IPS DF 4.7 (cell line): ENCODE data around the gene MACROD2.
"Not testable (repeated sequence)": the region's sequence is repeated elsewhere in the genome, so short reads cannot be mapped to it uniquely, and the experiment has no call there.

Source experiments
- DNase-seq: peaks from one replicate; pipeline ENCODE4 v3.0.0-alpha.2; 2013; ENCODE audit warnings: low spot score; ENCODE audit errors: extremely low read depth

MACROD2 gene

DNA sequence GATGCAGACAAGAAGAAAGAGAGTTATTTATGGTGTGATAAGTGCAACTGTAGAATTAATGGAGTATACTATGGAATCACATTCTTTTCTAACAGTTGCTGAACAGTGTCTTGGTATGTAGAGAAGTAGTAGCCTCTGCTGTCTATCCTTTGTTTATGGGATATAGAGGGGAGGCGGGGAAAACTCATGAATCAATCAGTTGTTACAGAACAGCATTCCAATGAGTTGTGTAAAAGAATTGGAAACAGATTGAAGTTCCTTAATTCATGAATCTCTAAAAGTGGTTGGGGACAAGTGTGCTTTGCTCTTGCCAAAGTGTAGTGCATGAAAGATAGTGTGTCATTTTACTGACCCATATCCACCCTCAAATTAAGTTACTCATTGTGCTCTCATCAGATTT is 264.4 kb downstream of the MACROD2 start:
- DNase-seq: no peak

DNA sequence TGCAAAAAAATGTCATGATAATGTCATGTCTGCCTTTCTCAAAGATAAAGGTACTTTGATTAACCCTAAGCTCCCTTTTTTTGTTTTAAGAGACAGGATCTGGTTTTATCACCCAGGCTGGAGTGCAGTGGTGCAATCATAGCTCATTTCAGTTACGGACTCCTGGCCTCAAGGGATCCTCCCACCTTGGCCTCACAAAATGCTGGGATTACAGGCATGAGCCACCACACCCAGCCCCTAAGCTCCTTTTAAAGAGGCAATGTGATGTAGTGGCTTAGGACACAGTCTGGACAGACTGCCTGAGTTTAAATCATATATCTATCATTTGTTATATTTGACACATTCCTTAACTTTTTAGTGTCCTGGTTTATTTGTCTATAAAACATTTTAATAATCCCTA is 265.1 kb downstream of the MACROD2 start:
- DNase-seq: no peak

DNA sequence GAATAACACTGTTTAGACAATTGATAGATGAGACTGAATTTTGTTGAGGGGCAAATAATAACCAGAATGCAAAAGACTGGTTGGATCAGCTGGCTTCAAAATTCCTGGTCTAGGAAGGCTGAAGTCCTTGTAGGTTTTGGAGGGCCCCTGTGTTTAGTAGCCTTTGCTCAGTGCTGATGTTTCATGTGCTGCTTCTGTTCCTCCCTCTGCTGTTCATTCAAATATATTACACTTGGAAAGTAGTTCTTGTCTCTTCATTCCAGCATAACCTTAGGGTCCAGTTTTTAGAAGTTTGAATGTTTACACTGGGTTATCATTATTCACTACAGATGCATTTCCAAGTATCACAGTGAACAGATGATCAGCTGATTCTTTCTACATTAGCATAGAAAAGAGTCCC is 269.6 kb downstream of the MACROD2 start:
- DNase-seq: no peak

DNA sequence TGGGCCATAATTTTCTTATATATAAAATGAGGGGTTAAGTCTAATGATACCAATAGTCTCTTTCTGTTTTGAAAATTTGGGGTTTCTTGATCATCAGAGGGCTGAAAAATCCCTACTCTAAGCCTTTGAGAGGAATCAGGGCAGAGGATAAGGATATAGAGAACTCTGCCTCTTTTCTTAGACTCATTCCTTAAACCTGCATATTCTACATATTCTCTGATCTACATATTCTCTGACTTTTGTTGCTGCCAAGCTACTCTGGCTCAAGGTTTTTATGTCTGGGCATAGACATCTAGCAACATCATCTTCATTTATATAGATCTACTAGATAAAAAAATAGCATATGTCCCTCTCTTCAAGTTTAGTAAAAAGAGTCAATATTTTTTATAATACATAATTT is 270.9 kb downstream of the MACROD2 start:
- no peak for DNase-seq

DNA sequence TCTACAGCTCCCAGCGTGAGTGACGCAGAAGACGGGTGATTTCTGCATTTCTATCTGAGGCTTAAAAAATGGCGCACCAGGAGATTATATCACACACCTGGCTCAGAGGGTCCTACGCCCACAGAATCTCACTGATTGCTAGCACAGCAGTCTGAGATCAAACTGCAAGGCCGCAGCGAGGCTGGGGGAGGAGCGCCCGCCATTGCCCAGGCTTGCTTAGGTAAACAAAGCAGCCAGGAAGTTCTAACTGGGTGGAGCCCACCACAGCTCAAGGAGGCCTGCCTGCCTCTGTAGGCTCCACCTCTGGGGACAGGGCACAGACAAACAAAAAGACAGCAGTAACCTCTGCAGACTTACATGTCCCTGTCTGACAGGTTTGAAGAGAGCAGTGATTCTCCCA is 275.4 kb downstream of the MACROD2 start:
- DNase-seq: not testable (repeated sequence)

DNA sequence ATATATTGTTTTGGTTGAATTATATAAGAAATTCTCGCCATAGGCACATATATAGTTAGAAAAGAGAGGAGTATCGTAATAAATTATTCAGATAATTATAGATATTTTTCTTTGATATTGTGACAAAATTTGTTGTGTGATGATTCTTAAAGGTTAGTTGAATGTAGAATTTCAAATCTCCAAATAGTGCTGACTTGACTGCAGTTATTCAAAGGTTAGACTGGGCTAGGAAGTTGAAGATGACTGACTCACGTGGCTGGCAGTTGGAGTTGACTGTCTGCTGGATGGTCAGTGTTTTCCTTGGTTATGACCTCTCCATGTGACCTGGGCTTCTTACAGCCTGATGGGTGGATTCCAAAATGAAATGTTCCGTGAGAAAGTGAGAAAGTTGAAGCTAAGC is 286.8 kb downstream of the MACROD2 start:
- DNase-seq: no peak

DNA sequence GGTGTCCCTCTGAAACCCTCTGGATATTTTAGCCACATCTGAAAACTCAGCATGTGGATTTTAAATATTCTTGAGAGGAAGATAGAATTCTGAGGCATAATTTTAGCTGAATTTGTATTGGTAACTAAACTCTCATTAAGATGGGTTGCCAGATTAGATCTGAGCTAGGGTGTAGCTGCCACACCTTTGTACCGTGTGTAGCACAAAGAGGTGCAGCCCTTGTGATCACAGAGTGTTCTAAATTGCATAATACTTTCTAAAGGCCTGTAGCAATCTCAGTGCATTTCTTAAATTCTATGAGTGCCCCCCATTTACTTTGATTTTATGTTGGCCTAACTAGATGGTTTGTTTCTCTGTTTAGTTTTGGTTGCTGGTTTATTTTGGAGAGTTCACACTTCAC is 289.1 kb downstream of the MACROD2 start:
- DNase-seq: no peak

DNA sequence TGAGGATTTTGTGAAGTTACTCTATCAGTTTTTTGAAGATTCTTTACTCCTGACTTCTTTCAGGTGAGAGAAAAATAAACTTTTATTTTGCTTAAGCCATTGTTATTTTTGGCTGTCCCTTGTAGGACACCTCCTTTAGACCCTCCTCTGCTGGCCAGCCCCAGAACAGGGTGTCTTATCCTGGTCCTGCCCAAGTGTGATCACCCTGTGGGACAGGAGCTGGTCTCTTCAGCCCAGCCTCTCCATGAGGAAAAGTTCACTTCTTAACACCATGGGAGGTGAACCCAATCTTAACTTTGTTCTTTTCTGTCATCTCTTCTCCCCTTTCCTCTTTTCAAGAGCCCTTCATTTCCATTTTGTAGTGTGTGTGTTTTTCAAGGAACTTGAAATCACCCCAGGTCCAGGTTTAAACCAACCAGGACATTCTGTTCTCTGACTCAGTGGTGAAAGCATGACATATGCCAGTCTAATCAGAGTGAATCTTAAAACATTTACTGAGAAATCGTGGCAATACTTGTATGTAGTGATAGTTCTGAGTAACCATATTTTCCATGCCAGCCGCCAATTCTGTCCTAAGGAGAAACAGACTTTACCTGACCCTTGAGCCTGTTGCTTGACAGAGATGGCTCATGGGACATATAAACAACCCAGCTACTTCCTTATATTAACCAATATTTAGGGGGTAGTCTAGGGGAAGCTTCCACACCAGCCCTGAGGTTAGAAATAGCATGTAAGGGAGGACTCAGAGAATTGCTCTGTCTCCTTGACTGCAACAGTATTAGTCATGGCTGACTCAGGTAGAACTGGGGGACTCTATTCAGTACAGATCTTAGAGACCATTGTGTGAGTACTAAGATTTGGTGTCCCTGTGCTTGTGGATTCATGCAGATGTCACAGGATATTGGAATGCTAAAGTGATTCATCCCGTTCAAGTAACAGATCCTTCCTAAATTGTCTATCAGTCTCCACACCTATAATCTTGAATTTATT is 293.3 kb downstream of the MACROD2 start:
- DNase-seq: no peak

DNA sequence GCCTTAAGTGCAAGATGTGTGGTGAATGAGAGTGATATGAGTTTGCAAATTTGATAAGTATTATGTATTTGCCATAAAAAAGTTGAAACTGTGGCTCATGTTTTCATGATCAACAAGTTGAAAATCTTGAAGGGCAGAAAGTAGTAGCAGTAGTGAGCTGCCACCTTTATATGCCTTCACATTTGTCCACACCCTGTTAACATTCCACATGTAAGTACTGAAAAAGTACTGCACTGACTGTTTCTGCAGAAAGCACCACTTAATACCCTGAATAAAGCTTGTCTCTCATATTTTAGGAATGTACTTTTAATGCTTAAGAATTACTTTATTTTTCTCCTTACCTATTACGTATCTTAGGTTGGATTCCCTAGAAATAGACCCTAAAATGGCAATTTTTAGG is 296.2 kb downstream of the MACROD2 start:
- DNase-seq: no peak

DNA sequence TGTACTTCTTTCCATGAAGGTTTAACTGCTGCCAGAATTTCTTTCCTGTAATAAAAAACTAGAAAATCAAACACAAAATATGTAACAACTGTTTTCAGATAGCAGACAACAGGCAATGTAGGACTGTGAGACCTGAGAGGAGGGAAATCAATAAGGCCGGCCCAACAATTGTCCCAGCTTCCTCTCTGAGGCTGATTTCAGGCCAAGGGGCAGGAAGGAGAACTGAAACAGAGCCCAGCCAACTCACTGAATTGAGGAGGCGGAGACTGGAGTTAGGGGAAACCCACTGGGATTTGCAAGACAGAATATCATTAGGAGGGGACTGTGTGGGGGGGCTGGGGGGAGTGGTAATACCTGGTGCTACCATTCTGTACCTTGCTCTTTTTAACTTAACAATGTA is 299.9 kb downstream of the MACROD2 start:
- no peak for DNase-seq

DNA sequence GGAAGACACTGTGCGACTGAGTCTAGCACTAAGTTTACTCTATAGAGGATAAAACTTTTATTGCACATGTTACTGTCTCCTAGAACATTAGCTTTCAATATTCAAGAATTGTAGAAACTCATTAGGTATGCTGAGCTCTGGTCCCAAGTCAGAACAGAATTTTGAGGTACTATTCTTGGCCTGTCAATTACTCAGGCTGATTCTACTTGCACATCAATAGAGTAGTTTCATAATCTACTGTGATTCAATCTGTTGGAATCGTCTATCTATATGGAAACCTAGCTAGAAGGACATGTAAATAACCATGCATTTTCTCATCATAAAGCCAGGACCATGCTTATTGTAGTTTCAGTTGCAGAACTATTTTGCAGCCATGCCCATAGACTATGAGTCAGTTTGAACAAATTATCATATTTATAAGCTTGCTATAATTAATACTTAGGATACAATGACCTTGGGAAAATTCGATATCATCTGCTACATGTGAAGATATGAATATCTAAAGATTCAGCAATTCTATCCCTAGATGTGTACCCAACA is 300.5 kb downstream of the MACROD2 start:
- no peak for DNase-seq

DNA sequence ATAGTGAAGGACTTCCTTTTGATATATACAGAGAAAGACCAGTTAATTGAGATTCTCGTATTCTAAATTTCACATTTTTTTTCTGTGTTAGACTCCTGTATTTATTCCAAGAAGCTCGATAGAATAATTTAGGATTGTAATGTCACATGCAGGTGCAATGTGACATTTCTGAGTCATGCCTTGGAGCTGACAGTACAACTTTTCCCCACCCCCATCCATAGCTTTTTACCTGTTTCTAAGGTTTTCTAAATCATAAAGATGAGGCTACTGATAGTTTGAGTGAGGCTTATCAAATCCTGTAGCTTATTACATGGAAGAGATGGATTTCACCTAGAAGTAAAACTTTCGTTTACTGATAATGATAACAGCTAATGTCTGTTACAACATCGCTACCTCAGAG is 304.5 kb downstream of the MACROD2 start:
- DNase-seq: no peak

DNA sequence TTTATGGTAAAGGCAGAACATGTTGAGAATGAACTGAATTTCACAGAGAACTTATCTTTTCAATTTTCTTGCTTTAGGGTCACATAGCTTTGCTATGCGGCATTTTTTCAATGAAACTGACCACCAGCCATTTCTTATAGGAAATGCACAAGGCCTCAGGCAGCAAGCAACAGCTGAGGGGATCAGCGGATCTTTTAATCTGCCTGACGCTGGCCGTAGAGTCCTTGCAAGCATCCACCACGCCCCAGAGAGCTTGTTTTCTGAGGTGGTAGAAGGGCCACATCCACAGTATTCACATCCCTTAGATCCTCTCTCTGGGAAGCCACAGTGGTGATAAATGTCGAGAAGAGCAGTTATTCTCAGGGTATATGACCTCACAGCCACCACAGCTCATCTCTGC is 307.8 kb downstream of the MACROD2 start:
- DNase-seq: no peak

DNA sequence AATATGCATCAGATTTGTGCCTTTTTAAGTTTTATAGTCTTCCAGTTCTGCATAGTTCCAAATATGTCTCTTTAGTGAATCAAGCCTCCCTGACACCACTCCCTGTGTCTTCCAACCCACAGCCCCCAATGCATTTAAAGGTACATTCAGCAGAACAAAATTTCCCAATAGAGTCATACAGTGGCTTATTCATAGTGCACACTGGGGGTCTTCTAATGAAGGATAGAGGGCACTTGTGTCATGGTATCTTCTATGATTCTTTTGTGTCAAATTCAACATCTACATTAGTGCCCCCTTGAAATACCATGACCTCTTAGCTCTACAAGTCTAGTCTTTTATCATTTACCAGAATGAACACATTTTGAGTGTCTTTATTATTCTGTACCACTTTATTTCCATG is 308.3 kb downstream of the MACROD2 start:
- DNase-seq: no peak

DNA sequence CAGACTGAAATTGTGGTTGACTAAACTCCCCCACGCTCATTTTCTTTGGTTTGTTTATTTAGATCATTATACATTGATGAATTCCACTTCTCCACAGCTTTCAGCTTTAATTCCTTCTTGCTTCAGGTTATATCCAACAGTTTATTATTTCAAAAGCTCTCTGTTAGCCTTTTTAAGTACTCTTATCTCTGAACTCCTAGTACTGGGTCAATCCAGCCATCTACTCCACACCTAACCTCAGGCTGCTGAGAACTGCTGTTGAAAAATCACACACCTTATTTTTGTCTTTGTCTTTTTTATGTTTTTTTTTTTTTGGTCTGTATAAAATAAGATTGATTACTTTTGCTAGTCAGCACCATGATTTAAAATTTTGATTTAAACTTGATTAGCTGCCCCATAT is 309.2 kb downstream of the MACROD2 start:
- DNase-seq: no peak

DNA sequence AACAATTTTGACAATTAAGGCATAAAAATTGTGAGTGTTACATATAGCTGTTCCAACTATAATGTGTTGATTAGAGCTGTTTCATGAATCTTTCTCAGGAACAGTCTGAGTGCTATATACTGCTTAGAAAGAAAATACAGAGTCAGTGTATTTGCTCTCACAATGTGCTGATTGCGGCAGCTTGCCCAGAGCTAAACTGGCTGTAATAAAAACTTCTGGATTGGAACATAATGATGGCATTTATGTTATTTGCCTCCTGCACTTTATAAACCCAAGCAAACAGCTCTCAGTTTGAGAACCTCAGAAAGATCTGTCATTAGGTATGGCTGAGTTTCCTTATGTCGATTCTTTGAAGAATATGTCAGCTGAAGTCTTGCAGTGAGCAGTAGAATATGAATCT is 312.6 kb downstream of the MACROD2 start:
- no peak for DNase-seq

DNA sequence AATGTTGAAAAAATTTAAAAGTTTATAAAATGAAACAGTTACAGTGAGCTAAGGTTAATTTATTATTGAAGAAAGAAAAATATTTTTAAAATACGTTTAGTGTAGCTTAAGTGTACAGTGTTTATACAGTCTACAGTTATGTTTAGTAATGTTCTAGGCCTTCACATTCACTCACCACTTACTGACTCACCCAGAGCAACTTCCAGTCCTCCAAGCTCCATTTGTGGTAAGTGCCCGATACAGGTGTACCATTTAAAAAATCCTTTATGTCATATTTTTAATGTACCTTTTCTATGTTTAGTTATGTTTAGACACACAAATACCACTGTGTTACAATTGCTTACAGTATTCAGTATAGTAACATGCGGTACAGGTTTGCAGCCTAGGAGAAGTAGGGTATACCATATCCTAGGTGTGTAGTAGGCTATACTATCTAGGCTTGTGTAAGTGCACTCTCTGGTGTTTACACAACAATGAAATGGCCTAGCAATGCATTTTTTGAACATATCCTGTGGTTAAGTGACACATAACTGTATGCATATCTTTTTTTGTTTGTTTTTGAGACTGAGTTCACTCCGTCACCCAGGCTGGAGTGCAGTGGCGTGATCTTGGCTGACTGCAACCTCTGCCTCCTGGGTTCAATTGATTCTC is 315.8 kb downstream of the MACROD2 start:
- no peak for DNase-seq

DNA sequence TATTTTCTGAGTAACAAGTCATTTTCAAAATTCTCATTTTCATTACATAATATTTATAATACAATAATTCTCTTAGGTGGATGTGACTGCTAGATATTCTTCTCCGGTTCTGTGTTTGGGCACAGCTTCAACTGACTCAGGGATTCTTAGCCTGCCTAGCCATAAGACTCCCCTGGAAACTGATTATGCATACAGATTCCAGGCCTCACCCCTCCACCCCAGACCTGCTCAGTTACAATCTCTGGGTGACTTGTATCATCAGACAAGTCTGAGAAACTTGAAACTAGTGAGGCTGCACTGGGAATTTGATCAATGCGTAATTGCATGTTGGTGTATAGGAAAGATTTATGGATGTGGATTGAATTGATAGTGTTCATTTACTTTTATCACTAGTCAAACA is 316.7 kb downstream of the MACROD2 start:
- no peak for DNase-seq

DNA sequence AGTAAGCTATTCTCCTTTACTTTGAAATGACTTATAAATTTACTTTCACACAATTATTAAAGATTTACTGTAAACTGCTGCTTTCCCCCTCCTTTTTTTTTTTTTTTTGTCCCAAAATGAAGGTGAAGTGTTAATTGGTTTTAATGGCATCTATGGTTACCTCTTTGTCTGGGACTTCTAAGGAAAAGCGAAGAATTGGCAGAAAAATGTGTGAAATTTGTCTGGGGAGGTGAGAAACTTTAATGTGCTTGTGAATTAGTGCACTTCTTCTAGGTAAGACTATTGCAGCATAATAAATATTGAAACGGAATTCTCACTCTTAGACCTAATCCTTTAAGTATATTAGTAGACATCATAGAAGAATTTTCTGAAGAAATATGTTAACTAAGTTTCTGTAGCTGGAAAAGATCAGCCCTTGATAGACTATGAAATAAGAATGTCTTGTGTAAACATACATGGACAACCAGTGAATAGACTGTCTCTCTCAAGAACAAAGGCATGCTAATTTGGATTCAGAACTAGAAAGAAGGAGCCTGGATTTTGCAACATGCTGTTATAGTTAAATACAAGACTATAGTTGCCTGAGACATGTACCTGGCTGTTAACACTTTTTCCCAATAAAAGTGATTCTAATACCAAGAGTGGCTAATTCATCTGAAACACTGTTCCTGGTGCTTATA is 318.2 kb downstream of the MACROD2 start:
- no peak for DNase-seq

DNA sequence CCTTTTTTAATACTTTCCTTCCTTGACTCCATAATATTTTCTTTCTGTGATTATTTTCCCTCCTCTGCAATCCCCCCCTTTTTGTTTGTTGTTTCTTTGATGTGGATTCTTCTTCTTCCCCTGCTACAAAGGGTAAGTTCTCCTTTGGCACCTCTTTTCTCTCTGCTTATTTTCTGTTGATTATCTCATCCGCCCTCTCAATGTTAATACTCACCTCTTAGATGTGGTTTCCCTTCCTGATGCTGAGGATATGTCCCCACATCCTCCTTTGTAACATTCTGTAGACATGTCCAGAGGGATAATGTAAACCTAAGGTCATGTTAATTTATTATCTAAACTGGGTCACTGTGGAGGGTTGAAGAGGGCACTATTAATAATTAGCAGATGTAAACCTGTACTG is 324.4 kb downstream of the MACROD2 start:
- no peak for DNase-seq

DNA sequence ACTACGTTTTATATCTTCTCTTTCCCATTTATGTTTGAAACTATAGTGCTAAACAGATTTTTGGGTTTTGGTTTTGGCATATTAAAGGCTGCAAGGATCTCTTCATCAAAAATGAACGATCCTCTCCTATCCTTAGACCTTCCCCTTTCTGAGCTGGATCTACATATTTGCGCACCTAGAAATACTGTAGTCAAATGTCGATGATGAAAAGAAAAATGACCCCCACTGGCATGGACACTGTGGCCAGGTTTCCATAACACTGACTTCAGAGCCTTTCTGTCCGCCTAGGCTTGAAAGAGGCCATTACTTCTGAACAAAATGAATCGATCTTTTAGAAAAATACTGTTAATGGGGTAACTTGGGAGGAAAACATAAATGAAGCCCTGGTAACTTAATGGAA is 336.3 kb downstream of the MACROD2 start:
- no peak for DNase-seq

DNA sequence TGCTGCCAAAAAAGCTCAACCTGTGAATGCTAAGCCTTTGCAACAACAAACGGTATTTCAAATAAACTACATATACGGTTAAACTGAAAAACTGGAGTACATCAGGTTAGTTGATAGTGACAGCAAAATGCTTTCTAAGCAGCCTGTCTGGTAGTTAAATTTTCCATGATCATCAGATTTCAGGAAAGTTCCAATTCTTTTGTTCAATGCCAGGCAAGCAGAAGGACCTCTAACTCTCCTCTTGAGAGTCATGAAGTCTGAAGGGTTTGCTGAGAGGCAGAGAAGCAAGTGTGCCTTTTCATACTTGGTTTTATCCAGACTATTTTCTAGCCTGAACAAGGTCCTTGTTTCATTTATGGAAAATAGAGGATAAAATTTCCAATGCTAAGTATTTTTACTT is 337.6 kb downstream of the MACROD2 start:
- DNase-seq: no peak
